Measurements from ENCODE around the gene RBL1. TPM values are rescaled to one million over a fixed set of nuclear protein-coding genes. Genes with fewer than 3 reads are reported as not detected.

Gene RBL1
- total and polyA plus RNA-seq, 2 of the 4 experiments (the other 2 are of a cell fraction): 3.3 to 7.5 TPM

- no peak overlapping the region for H2AFZ ChIP-seq (replicated peaks; ENCODE audit: low read length, poor library complexity)
- H3K18ac ChIP-seq (ENCODE audit: low read depth, low read length): no peak overlapping the region
- dilution Hi-C loops (cut with HindIII; ENCODE audit: low sequenced_read_pairs, unreplicated experiment): no loop called here
- H3K4me2 ChIP-seq (ENCODE audit: low read depth, low read length): peak overlapping the region; percentile 34
- 100% methylated on average over 1 of the region's 3 CpGs; no CpG with 5 or more reads in 1 of the 2 experiments for WGBS, 2 experiments (ENCODE audit: extremely low coverage in 2 of 2, insufficient read length in 1 of 2)
- intact Hi-C loops (cut with micrococcal nuclease): no loop called here
- H3K9me1 ChIP-seq (ENCODE audit: insufficient read depth, low read length): no peaks in the 10 kb centered on the region
- ATAC-seq (ENCODE audit: low read depth) (peak; percentile 68), DNase-seq (peak; percentile 52)
- no peak overlapping the region for H4K91ac ChIP-seq (ENCODE audit: insufficient read depth, low read depth, low read length)
- H3K4ac ChIP-seq (ENCODE audit: low read depth, low read length): peak overlapping the region; percentile 85
- CTCF ChIA-PET: interaction anchor here (0.6 kb wide), 1 partner anchor 246 kb away, joined by 5 read pairs; no protein-coding TSS in a partner anchor
- no peak overlapping the region for H4K5ac ChIP-seq (ENCODE audit: low read depth, low read length)
- H3K27me3 ChIP-seq (ENCODE audit: control insufficient read depth, insufficient read depth, low read length): no peaks in the 10 kb centered on the region
- H3K56ac ChIP-seq (ENCODE audit: extremely low read depth, insufficient read depth, low read length): no peak overlapping the region
- 0 out of 2 replicates have a peak, but pooled peaks cover 2% of the 10 kb centered on the region for H3K9me3 ChIP-seq (ENCODE audit: control insufficient read depth, insufficient read depth, low read length)
- peak overlapping the region; percentile 91 for H2BK20ac ChIP-seq (ENCODE audit: low read depth, low read length)
- no peak overlapping the region for H3K23ac ChIP-seq (ENCODE audit: low read depth, low read length)
- H2AK9ac ChIP-seq (replicated peaks; ENCODE audit: low read depth, low read length, poor library complexity): no peak overlapping the region
- no peak for TF ChIP-seq NFE2L2 (IDR thresholded peaks at IDR 0.05; ENCODE audit: low read depth, low read length)
- TF ChIP-seq CEBPB (IDR thresholded peaks at IDR 0.05; ENCODE audit: low read depth, low read length): 0 out of 2 replicates have a peak, but pooled peaks have one; percentile 10
- H3K9ac ChIP-seq (ENCODE audit: low read depth, low read length): no peak overlapping the region
- H4K8ac ChIP-seq (ENCODE audit: low read depth in 2 of 2, low read length in 2 of 2): no peak overlapping the region
- H2BK15ac ChIP-seq (ENCODE audit: low read depth, low read length): no peak overlapping the region
- no peak overlapping the region for H3K14ac ChIP-seq (replicated peaks; ENCODE audit: low read depth, low read length)
- no peaks in the 10 kb centered on the region for H4K20me1 ChIP-seq (ENCODE audit: insufficient read depth, low read length)
- BruUV-seq (replicated peaks): no TSS peak
- peak overlapping the region; percentile 51 for H2BK5ac ChIP-seq (ENCODE audit: low read depth, low read length, poor library complexity, severe bottlenecking)
- peaks cover 6% of the 10 kb centered on the region for H3K4me1 ChIP-seq (ENCODE audit: control insufficient read depth, insufficient read depth, low read length)
- H3K79me1 ChIP-seq (ENCODE audit: low read depth in 1 of 2, low read length in 2 of 2): peaks cover 24 to 55% of the 10 kb centered on the region in 2 experiments
- 0 out of 2 replicates have a peak, but pooled peaks cover 1% of the 10 kb centered on the region for H3K36me3 ChIP-seq (ENCODE audit: control insufficient read depth, insufficient read depth, low read length)
- 0 out of 2 replicates have a peak overlapping the region, but pooled peaks have one; percentile 39 for H2BK120ac ChIP-seq (ENCODE audit: low read depth, low read length)
- in situ Hi-C loops (cut with MboI; ENCODE audit: low sequenced_read_pairs): no loop called here
- 0 out of 2 replicates have a peak overlapping the region, but pooled peaks have one; percentile 24 for H2AK5ac ChIP-seq (ENCODE audit: low read depth, low read length)
- peak overlapping the region; percentile 69; the same call in 1 of the 2 replicates for H3K27ac ChIP-seq (ENCODE audit: insufficient read depth, low read length)
- H3K4me3 ChIP-seq (ENCODE audit: insufficient read depth, low read depth, low read length): no peak overlapping the region
- POLR2A ChIA-PET (ENCODE audit: unreplicated experiment): no interaction called here
Observed at GRCh38 chr20:37075932-37076685, 19.7 kb downstream of the RBL1 start.

Measured in IMR-90 (cell line).